H54 (cell line): ENCODE measurements around the gene CPXM2.

Experiments used
- DNase-seq: peaks from one replicate; pipeline ENCODE4 v3.0.0; 2011; ENCODE audit warnings: low spot score, mixed read lengths; ENCODE audit not compliant: insufficient read length
- FAIRE-seq: peaks from 3 replicates; lab custom pipeline; 2011; peaks lifted over from hg19 to GRCh38; lab: Jason Lieb, UNC
- POLR2A ChIP-seq: IDR thresholded peaks from 2 replicates; pipeline ENCODE4 v1.6.1; 2011; ENCODE audit warnings: low read depth, mild to moderate bottlenecking, low read length

CPXM2 gene

DNA sequence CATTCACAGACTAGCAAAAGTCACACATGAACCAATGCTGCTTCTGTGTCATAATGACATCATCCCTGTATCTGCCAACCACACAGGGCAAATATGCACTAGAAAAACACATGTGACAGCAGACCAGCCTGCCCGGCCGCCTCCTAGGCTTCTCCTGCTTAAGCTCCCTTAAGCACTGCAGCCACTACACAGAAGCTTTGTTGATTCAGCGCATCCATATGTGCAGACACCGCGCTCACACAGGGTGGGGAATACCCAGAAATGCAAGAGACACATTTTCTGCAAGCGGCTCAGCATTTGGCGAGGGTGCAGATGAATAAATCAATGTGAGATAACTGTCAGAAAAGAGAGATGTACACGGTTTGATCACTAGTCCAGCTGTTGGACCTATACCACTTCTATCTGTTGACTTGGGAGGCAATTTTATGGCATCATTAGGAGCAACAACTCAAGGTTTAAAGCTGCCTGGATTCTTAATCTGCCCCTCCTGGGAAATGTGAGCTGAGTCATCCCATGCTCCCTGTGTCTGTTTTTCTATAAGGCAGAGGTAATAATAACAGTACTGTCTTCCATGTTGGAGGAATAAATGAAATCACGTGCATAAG lies 33.4 kb downstream of the CPXM2 start:
- no peak for TF ChIP-seq POLR2A
- FAIRE-seq (no peak), DNase-seq (no peak)

DNA sequence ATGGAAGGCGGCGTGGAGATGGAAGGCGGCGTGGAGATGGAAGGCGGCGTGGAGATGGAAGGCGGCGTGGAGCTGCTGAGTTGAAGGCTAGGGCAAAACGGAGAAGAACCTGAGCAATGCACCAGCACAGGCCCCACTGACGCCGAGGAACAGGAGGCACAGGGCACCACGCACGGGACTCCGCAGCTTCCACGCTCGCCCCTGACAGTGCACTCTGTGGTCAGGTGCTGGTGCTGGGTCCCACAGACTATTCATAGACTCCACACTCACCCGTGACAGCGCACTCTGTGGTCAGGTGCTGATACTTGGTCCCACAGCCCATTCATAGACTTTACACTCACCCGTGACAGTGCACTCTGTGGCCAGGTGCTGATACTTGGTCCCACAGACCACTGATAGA lies 34.0 kb downstream of the CPXM2 start:
- no peak for FAIRE-seq
- no peak for TF ChIP-seq POLR2A
- no peak for DNase-seq

- FAIRE-seq (no peak), DNase-seq (no peak)
- no peak for TF ChIP-seq POLR2A
Observed at GRCh38 chr10:123855008-123855684, 36.5 kb downstream of the CPXM2 start.

DNA sequence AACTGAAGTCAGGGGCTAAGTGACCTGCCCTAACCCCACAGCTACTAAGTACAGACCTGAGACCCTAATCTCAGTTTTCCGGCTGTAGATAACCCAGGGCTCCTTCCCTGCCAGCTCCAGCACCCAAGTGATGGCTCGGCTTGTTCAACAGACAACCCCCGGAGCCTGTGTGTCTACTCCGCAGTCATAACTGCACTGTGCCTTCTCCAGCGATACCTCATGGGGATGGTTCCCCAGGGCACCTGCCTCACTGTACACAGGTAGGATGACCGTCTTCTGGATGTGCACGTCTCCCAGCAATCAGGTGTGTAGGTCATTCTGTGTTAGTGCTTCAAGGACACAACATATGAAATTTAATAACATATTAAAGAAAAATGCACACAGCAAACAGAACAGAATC lies 37.1 kb downstream of the CPXM2 start:
- TF ChIP-seq POLR2A: no peak
- FAIRE-seq (no peak), DNase-seq (no peak)

- FAIRE-seq: no peak
- TF ChIP-seq POLR2A: no peak
- DNase-seq: no peak
Observed at GRCh38 chr10:123854003-123854402, 37.6 kb downstream of the CPXM2 start.

DNA sequence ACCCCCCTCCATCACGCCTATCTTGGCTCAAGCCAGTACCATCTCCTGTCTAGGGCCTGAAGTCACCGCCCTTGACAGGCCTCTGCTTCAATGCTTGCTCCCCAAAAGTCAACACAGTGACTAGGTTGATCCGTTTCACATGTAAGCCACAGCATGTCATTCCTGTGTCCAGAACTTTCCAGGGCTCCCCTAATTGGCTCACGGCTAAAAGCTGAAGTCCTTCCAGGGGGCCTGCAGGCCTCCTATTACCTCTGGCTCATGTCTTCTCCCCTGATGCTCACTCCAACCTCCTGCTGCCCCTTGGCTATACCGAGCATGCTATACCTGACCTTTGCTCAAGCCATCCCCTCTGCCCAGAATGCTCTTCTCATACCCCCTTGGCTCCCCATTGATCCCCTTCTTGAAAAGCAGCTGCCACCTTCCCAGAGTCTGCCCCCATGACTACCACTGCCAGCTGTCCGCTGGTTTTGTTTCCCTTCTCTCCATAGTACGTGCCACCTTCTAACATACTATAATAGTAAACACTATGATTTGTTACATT lies 39.1 kb downstream of the CPXM2 start:
- no peak for DNase-seq
- TF ChIP-seq POLR2A: no peak
- no peak for FAIRE-seq

DNA sequence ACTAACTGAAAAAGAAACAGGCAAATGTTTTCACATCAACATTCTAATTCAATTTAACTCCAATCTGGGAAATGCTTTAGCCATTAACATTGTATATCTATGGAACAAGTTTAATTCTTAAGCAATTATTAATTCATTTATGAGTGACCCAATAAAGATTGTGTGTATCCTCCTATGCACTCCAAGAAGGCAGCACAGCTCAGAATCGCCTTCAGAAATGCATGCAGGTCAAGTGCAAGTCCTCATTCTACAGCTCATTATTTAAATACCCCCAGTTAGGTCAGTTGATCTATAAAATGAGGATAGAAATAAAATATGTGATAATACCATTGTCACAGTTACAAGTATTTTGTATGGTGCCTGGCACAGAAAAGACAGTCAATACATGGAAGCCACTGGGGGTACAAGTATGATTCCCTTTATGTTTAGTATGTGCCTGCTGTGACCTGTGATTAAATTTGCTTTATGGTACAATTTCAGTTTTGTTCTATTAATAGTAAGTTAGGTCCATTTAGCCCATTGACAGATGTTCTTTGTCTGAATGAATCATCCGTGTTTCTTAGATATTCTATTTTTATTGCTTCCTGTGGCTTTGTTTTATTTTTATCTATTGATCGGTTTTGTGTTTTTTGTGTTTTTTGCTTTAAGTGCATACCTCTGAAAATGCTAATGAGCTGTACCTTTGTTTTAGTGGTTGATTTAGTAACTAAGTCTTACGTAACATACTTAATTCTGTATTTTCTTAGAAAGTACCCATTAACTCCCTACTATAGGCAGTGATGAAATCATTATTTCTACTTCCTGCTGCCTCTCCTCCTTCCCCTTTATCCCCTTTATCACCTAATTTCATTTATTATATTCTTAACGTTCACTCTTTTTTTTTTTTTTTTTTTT lies 42.8 kb downstream of the CPXM2 start:
- no peak for DNase-seq
- FAIRE-seq: no peak
- no peak for TF ChIP-seq POLR2A

DNA sequence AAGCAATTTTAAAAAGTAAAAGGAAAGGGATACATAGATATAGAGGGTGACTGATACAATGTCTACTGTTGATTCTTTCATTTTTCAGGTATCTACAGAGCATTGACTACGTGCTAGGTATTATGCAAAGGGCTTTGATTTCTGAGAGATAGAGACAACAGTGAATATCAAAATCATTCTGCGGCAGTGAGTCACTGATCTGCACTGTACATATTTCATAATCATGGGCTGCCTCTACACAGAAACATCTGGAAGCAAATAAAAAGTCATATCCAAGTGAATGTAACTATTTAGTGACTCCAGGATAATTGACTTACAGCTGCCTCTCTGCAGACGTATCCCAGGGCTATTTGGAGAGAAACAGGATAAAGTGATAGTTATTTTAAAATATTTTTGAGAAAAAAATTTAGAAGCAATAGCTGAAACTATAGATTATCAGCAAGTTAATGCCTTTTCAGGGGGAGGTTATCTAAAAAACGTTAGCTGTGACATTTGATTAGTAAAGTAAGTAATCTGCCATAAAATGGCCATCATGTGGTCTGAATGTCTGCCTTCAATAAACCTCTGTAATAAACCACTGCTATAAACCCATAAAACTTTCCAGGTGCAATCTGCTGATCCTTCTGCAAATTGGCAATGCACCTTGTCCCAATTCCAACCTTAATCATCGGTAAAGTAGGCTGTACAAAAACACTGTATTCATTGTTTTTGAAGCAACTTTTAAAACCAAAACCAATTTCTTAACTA lies 43.7 kb downstream of the CPXM2 start:
- no peak for TF ChIP-seq POLR2A
- FAIRE-seq (no peak), DNase-seq (no peak)

DNA sequence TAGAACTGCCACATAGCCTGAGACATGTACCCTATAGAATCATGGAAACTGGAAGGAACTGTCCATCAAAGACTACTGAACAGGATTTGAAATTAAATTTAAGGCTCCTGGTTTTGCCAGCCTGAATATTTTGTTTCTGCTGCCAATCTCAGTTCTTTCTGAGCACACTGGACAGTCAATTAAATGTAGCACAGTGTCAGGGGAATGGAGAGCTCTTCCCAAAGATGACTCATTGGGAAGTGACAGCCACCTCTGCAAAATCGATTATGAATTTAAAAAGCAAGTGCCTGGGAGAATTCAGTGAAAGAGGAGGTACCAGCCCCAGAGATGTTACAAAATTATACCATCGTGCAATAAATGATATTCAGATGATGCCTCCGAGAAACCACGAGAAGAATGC lies 47.8 kb downstream of the CPXM2 start:
- no peak for FAIRE-seq

GRCh38 chr10:123842692-123843385 lies 48.8 kb downstream of the CPXM2 start:
- no peak for TF ChIP-seq POLR2A
- DNase-seq (no peak), FAIRE-seq (no peak)

More for the DNA sequence above, 47.8 kb downstream of the CPXM2 start:
- no peak for DNase-seq
- TF ChIP-seq POLR2A: no peak

GRCh38 chr10:123841560-123841959 lies 50.0 kb downstream of the CPXM2 start:
- no peak for TF ChIP-seq POLR2A
- DNase-seq (no peak), FAIRE-seq (no peak)

DNA sequence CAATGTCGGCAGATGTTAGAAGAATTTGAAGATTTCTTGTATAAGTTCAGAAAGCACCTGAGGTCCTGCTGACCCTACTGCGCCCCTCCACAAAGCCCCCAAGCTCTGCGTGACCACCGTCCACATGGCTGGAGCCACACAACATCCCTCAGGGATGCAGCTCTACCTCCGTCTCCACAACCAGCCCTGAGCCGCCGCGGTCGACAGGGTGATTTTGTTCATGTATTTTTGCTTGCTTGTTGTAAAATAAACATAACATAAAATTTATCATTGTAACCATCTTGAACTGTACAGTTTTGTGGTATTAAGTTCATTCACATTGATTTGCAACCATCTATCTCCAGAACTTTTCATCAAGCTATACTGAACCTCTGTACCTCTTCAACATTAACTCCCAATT lies 50.5 kb downstream of the CPXM2 start:
- no peak for TF ChIP-seq POLR2A
- FAIRE-seq (no peak), DNase-seq (no peak)

- FAIRE-seq: no peak
- no peak for DNase-seq
- no peak for TF ChIP-seq POLR2A
Observed at GRCh38 chr10:123840714-123841113, 50.9 kb downstream of the CPXM2 start.
